HG02571 (cell line): ENCODE results near the gene STARD13.
A peak's percentile ranks its signal among the peaks of the same experiment; 100 is the strongest.

Source experiments
- ATAC-seq: cut with Tn5 transposase; IDR thresholded peaks from one replicate; pipeline ENCODE4 v1.9.1; 2021; ENCODE audit warnings: mild to moderate bottlenecking, moderate library complexity; ENCODE audit not compliant: unreplicated experiment

The STARD13 gene

GRCh38 chr13:33229446-33230177 lies 55.9 kb downstream of the STARD13 start:
- ATAC-seq: no peak

- peak; percentile 59 for ATAC-seq
Observed at GRCh38 chr13:33228648-33229445, 56.7 kb downstream of the STARD13 start.

DNA sequence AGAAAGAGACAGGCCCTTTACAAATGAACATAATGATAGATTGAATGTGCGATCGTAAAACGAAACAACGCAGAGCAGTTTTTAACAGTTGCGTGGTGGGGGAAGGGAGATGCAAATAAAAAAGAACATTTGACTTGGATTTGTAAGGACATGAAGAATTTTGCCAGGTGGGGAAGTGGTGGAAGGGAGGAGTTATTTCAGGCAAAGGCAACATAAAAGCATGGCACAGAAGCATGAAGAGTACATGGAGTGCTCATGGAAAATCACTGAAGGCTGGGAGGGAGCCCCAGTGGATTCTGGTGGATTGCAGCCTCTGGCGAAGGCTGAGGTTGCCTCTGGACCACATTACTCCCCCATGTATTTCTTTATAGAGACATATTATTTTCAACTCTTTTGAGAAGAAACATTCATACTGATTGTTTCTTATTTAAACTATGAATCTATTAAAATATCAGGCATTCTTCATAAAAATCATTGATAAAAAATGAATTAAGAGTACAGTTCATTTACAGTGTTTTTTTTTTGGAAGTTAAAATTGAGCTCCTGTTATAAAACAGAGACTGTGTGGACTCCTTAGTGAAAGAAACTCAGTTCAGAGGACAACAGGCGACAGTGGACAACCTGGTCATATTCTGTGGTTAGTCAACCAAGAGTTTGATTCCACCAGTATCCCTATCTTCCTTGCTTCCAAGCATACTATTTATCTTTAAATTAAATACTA lies 57.5 kb downstream of the STARD13 start:
- no peak for ATAC-seq

GRCh38 chr13:33224686-33225085 lies 60.9 kb downstream of the STARD13 start:
- ATAC-seq: no peak

DNA sequence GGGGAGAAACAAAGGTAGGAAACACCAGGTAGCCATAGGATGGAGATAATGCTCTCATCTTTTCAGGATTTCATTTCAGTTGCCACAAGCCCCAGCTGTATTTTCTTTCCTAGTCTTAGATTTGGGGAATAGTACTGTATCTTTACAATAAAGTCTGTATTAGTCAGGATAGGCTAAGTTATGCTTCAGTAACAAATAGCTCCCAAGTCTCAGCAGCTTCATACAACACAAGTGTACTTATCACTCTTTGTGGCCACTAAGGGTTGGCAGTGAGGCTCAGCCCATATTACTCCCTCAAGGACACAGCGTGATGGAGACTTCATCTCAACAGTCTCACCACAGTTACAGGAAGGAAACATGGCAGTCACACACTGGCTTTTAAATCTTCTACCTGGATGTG lies 61.4 kb downstream of the STARD13 start:
- no peak for ATAC-seq

- ATAC-seq: no peak
Observed at GRCh38 chr13:33219926-33220325, 65.6 kb downstream of the STARD13 start.

DNA sequence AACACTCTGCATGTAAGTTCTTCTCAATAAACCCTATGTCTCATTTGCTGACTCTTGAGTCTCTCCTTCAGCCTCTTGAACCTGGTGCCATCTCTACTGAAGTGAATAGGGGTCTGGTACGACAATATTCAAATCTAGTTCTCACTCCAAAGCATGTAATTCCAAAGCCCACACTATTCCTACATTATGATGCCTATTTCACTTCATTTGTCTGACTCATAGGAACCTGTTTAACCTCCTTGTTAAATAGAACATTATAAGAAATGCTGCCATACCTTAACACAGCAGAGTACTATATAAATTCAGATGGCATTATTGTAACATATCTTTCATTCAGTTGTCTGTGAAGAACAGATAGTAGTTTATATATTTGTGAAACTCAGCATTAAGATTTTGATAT lies 67.1 kb downstream of the STARD13 start:
- ATAC-seq: no peak

DNA sequence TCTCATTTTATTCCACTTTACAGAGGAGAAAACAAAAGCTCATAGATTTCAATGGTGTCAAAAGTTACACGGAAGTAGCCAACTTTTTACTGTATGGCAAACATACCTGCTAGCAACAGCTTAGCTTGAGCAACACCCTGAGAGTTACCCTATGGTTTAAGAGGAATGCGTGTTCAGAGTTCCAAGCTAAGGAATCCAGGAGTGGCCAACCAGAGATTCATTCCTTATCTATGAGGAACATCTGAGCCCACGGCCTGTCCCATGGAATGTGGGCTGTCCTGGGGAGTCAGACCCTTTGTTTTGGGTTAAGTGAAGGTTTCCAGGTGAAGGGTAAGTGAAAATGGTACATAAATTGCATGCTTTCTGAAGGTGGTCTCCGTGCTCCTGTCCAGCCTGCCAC lies 67.5 kb downstream of the STARD13 start:
- ATAC-seq: no peak

DNA sequence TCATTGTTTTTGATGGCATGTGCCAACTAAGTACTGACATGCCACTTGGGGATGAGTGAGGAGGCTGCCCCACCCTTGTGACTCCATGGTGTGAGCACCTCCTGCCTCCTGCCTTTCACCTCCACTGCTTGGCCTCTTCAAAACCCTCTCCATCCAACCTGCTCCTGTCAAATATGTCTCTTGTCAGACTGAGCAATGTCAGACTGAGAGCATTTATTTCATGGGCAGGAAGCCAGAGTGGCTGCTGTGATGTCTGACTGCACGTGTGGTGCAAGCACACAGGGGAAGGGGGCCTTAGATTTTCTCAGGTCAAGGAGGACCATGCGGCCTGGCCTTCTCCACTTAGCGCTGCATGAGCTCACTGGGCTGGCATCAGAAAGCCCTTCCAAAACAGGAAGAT lies 68.3 kb downstream of the STARD13 start:
- no peak for ATAC-seq

DNA sequence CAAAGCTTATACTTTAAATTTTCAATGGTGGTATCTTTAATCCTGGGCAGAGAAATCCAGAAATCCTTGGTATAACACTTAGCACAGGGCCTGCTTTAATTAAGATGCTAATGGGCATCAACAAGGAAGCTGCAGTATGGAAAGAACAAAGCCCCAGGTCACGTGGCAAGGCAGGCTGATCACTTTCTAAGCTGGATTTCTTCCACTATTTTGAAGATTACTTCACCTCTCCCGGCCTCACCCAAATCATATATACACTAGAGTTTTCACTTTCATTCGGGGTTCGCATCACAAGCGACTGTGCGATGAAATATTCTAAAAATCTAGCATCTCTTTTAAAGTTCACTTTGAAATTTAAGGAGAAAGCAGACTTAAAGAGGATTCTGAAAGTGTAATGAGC lies 71.8 kb downstream of the STARD13 start:
- ATAC-seq: no peak

DNA sequence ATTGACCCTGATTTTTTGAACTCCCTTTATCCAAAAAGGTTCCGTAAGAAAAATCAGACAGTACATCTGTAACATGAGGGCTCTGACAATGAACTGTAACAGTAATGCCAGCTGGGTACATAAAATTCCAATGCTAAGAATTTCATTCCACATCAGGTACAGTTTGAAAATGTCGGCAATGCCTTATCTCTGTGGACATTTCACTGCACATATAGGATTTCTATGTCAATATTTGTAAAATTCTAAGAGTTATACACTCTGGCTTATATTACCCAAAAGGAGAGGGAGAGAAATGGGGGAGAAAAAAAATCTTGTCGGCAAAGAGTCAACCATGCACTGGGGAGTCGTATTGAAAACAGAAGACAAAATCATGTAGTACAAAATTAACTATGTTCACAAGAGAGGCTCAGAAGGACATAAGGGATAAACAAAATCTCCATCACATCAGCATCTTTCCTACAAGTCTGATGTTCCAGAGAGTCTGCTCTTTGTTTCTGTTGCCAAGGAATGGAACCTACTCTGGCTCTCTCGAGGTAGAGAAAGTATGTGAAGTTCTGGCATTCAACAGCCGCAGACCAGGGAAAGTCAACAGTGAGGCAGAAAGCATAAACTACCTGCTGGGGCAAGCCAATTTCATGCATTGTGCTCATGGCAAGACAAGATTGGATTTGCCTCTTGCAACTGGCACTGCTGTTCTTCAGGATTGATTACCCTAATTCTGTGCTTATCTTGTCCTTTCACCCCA lies 72.4 kb downstream of the STARD13 start:
- ATAC-seq: no peak

DNA sequence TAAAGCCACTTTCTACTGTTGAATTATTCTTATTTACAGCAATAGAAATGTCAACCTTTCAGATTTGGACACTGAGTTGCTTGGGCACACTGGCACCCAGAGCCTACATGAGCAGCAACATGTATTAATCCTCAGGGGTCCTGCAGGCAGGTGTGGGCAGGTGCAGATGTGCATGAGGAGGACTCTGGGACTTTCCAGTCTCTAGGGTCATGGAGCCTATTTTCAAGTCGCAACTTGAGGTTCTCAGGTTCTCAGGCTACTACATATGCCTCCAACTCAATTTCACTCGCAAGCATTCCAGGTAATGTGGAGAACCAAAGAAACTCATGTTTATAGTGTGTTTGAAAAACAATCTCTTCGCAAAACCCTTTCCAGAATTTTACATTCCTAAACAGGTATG lies 73.2 kb downstream of the STARD13 start:
- no peak for ATAC-seq

DNA sequence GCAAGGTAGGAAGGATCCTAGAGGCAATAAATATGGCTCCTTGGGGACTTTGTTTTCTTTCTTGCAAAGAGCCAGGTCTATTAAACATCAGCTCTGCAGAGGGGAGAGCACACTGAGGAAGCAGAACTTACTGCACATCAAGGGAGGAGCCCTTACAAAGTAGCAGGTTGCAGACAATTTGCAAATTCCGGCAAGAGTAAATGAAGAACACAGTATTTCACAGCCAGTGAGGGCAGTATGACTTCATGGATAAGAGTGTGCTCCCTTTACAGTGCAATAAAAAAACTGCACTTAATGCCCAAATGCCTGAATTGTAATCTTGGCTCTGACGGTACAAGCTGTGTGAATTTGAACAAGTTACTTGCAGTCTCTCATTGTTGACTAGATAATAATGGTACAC lies 75.5 kb downstream of the STARD13 start:
- ATAC-seq: no peak

DNA sequence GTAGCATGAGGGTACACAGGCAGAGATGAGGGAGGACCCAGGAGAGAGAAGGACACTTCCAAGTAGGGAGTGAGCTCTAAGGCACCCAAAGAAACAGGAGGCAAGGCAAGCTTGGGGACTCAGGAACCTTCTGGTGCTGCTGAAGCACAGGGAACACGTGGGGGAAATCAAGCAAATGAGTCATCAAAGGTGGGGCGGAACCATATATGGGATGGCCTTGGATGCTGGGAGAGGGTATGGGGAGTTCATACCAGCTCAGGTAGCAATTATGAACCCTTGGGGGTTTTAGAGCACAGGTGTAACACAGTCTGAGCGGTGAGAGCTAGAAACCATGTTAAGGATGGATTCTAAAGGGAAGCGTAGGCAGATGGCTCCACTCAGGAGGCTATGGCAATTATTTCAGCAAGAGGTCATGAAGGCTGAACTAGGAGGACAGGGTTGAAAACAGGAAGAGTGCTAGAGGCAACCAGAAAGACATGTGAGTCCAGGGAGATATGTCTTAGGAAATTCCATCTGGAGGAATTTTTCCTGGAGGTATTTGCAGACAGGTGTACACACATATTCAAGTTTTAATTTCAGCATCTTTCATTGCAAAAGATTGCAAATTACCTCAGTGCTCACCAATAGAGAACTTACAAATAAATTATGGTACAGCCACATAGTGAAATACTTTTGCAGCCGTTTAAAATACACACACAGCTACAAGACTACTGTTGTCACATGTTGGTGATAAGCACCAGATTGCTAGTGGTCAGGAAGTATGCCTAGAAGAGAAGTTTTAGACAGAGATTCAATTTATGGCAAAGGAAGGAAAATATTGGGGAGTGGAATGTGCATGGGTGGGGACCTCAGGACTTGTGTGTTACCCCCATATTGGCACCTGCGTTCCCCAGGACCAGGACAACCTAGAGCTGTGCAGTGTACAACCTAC lies 77.0 kb downstream of the STARD13 start:
- no peak for ATAC-seq

DNA sequence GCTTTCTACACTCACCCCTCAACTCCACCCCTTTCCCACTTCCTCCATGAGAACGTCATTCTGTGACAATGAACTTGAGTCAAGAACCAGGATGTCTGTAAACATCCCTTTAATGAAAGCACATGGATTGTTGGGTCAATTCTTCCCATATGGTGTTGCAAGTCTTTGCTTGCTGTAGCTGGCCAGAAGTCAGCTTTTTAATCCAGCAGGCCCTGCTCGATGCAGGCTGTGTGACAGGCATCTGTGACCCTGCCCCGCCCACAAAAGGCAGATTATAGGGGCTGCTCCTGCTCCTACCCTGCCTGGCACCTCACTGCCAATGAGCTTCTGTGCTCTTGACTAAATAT lies 78.0 kb downstream of the STARD13 start:
- no peak for ATAC-seq

DNA sequence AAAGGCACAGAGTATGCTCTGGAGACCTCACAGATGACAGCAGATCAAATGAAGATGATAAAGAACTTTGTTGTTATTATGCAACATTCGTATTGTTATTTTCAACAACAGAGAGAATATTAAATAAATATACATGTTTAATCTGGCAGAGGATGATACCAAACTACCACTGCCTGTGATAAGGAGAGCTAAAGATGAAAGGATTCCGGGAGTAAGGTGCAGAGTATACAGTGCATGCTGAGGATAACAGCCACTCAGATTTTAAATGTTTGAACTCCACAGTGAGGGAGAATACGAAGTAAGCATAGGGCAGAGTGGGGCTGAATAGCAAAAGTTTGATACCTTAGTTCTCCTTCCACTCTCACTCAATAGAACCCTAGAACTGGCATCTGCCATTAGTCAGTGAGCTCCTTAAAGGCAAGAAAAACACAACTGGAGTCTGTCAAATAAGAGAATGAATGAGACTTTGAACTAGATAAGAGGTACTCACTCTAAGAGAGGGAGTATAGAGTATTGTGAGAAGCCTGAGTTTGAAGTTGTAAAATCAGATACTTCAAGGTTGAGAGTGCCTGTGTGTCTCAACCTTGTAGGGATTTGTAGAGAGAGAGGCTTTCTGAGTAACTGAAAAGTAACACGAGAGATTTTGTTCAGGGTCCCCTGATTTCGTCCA lies 78.5 kb downstream of the STARD13 start:
- no peak for ATAC-seq

- ATAC-seq: no peak
Observed at GRCh38 chr13:33206425-33206824, 79.1 kb downstream of the STARD13 start.

- peak; percentile 62 for ATAC-seq
Observed at GRCh38 chr13:33205804-33206221, 79.7 kb downstream of the STARD13 start.

DNA sequence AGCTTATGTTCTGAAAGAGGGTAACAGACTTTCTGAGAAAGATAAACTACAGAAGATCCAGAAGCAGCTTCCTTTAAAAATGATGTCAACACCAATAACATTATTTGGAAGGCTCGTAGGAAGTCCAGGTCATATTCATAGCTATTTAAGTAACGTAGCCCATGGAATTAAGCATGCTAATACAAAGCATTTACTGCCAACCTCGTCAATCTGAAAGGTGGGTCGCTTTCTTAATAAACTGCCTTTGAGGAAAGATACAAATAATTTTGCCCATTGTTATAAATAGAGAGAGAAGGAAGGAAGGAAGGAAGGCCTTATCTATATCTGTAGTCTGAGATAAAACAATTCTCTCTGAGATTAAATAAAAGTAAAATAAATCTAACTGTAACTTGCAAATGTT lies 80.3 kb downstream of the STARD13 start:
- no peak for ATAC-seq
